ENCODE data around the gene DEF6. TPM values are rescaled to one million over a fixed set of nuclear protein-coding genes. Genes with fewer than 3 reads are reported as not detected.
A peak's percentile ranks its signal among the peaks of the same experiment; 100 is the strongest.

The DEF6 gene
- 100 to 1,000 TPM; 232 to 297 (median 241) TPM for total RNA-seq
- total RNA-seq (2013) = 157 TPM

- H3K27me3 Mint-ChIP-seq (ENCODE audit: low read depth in 2 of 2) = no peaks in the 10 kb centered on the region
- peak within 1 kb of the TSS; percentile 89 for H3K4me3 Mint-ChIP-seq
- TF ChIP-seq CTCF (IDR thresholded peaks at IDR 0.05) = peak; percentile 87
- H3K4me3 ChIP-seq (ENCODE audit: low read length) = peak within 1 kb of the TSS; percentile 95
- peak within 1 kb of the TSS; percentile 97 to 98 for H3K27ac Mint-ChIP-seq
- peaks cover 35 to 51% of the 10 kb centered on the region in 2 donors for H3K4me1 Mint-ChIP-seq
- H3K9me3 ChIP-seq (ENCODE audit: control insufficient read depth, insufficient read depth, low read length) = no peaks in the 10 kb centered on the region
- no peaks in the 10 kb centered on the region for H3K27me3 ChIP-seq (ENCODE audit: control insufficient read depth, insufficient read depth, low read length)
- ATAC-seq (peak; percentile 85 to 92 (median 91)), DNase-seq (peak; percentile 85 to 95)
- peaks cover 54% of the 10 kb centered on the region for H3K4me1 ChIP-seq (ENCODE audit: control insufficient read depth, insufficient read depth, low read length)
- H3K36me3 ChIP-seq (ENCODE audit: control insufficient read depth, insufficient read depth, low read length) = peaks cover 20% of the 10 kb centered on the region
- H3K9me3 Mint-ChIP-seq = no peaks in the 10 kb centered on the region
- H3K36me3 Mint-ChIP-seq = peaks cover 8% of the 10 kb centered on the region
- intact Hi-C loops (cut with micrococcal nuclease) = loop anchor here (1.0 to 5.0 kb wide), 7 partner anchors 15 to 439 kb away; partner anchors contain the start of genes ARMC12, PPARD and RPL10A
- peak within 1 kb of the TSS; percentile 97 for H3K27ac ChIP-seq (ENCODE audit: low read length)
- WGBS (ENCODE audit: insufficient coverage) = under 1% methylated on average over 34 of the region's 35 CpGs
Measured at GRCh38 chr6:35297601-35298481, at the start of gene DEF6. TSS of gene DEF6 (plus strand) at chr6:35297818. CDS start at chr6:35297857, 39 bp downstream.

GRCh38 chr6:35248300-35248699, 49.3 kb upstream of the DEF6 start:
- intact Hi-C loops (cut with micrococcal nuclease) = no loop called here
- 52% methylated on average over 3 of the region's 3 CpGs for WGBS (ENCODE audit: insufficient coverage)

GRCh38 chr6:35248965-35249364, 48.7 kb upstream of the DEF6 start:
- Histone ChIP-seq H3K4me1 (ENCODE audit: control insufficient read depth, insufficient read depth, low read length) (no peaks in the 10 kb centered on the region), H3K27ac (ENCODE audit: low read length) (no peak overlapping the region), H3K36me3 (ENCODE audit: control insufficient read depth, insufficient read depth, low read length) (peaks cover 7% of the 10 kb centered on the region), H3K27me3 (ENCODE audit: control insufficient read depth, insufficient read depth, low read length) (no peaks in the 10 kb centered on the region), H3K4me3 (ENCODE audit: low read length) (no peak overlapping the region), H3K9me3 (ENCODE audit: control insufficient read depth, insufficient read depth, low read length) (no peaks in the 10 kb centered on the region)
- intact Hi-C loops (cut with micrococcal nuclease) = no loop called here
- no peak overlapping the region for H3K4me3 Mint-ChIP-seq
- no peak for TF ChIP-seq CTCF (IDR thresholded peaks at IDR 0.05)
- no peaks in the 10 kb centered on the region for H3K36me3 Mint-ChIP-seq
- H3K4me1 Mint-ChIP-seq = peaks cover 4 to 31% of the 10 kb centered on the region in 2 donors
- WGBS (ENCODE audit: insufficient coverage) = 97% methylated on average over 2 of the region's 3 CpGs
- H3K27me3 Mint-ChIP-seq (ENCODE audit: low read depth in 2 of 2) = no peaks in the 10 kb centered on the region
- ATAC-seq = no peak
- H3K9me3 Mint-ChIP-seq = no peaks in the 10 kb centered on the region
- DNase-seq = no peak
- H3K27ac Mint-ChIP-seq = peak overlapping the region in 1 of 2 donors; percentile 39

More at GRCh38 chr6:35248300-35248699, 49.3 kb upstream of the DEF6 start:
- Histone ChIP-seq H3K4me3 (ENCODE audit: low read length) (no peak overlapping the region), H3K27me3 (ENCODE audit: control insufficient read depth, insufficient read depth, low read length) (no peaks in the 10 kb centered on the region), H3K27ac (ENCODE audit: low read length) (no peak overlapping the region), H3K36me3 (ENCODE audit: control insufficient read depth, insufficient read depth, low read length) (peaks cover 7% of the 10 kb centered on the region), H3K9me3 (ENCODE audit: control insufficient read depth, insufficient read depth, low read length) (no peaks in the 10 kb centered on the region), H3K4me1 (ENCODE audit: control insufficient read depth, insufficient read depth, low read length) (no peaks in the 10 kb centered on the region)
- no peaks in the 10 kb centered on the region for H3K36me3 Mint-ChIP-seq
- DNase-seq (no peak), ATAC-seq (no peak)
- H3K27me3 Mint-ChIP-seq (ENCODE audit: low read depth in 2 of 2) = no peaks in the 10 kb centered on the region
- no peak overlapping the region for H3K4me3 Mint-ChIP-seq
- no peak overlapping the region for H3K27ac Mint-ChIP-seq
- no peak for TF ChIP-seq CTCF (IDR thresholded peaks at IDR 0.05)
- H3K9me3 Mint-ChIP-seq = no peaks in the 10 kb centered on the region
- H3K4me1 Mint-ChIP-seq = peaks cover 3 to 28% of the 10 kb centered on the region in 2 donors
